IMR-90 (cell line): Measurements from ENCODE around the gene CEBPA.

Source experiments
- BHLHE40 ChIP-seq: fragments of 150-350 bp; IDR thresholded peaks from 2 replicates; pipeline ENCODE4 v1.6.1; 2016; ENCODE audit warnings: mild to moderate bottlenecking, low read depth, low read length
- CEBPB ChIP-seq: IDR thresholded peaks from 2 replicates; pipeline ENCODE4 v1.6.1; 2012; ENCODE audit warnings: low read depth, low read length, improper control_type of control experiment
- CHD1 ChIP-seq: IDR thresholded peaks from 2 replicates; pipeline ENCODE4 v1.6.1; 2012; ENCODE audit warnings: low read depth, low read length, improper control_type of control experiment
- FOS ChIP-seq: fragments of 150-350 bp; IDR thresholded peaks from 2 replicates; pipeline ENCODE4 v1.6.1; 2016; ENCODE audit warnings: low read depth, low read length
- MAFK ChIP-seq: IDR thresholded peaks from 2 replicates; pipeline ENCODE4 v1.6.1; 2012; ENCODE audit warnings: low read depth, low read length, improper control_type of control experiment
- MAZ ChIP-seq: IDR thresholded peaks from 2 replicates; pipeline ENCODE4 v1.6.1; 2012; ENCODE audit warnings: low read depth, mild to moderate bottlenecking, low read length, improper control_type of control experiment, moderate library complexity, borderline replicate concordance
- MXI1 ChIP-seq: IDR thresholded peaks from 2 replicates; pipeline ENCODE4 v1.6.1; 2012; ENCODE audit warnings: low read depth, mild to moderate bottlenecking, low read length, moderate library complexity, borderline replicate concordance
- NFE2L2 ChIP-seq: fragments of 150-350 bp; IDR thresholded peaks from 2 replicates; pipeline ENCODE4 v1.6.1; 2016; ENCODE audit warnings: low read depth, mild to moderate bottlenecking, low read length
- POLR2A ChIP-seq: IDR thresholded peaks from 2 replicates; pipeline ENCODE4 v1.6.1; 2012; ENCODE audit warnings: mild to moderate bottlenecking, low read depth, low read length
- RAD21 ChIP-seq: IDR thresholded peaks from 2 replicates; pipeline ENCODE4 v1.6.1; 2012; ENCODE audit warnings: low read length, improper control_type of control experiment
- RFX5 ChIP-seq: IDR thresholded peaks from 2 replicates; pipeline ENCODE4 v1.8.0; 2012; ENCODE audit warnings: low read depth, mild to moderate bottlenecking, low read length, moderate library complexity
- USF2 ChIP-seq: fragments of 150-350 bp; IDR thresholded peaks from 2 replicates; pipeline ENCODE4 v1.6.1; 2017; ENCODE audit warnings: mild to moderate bottlenecking, antibody characterized with exemption, low read length, low read depth
- TF ChIP-seq, protein P1 (sequence below): conservative IDR thresholded peaks from 2 replicates; pipeline ENCODE4 v1.5.1; 2012; ENCODE audit warnings: mild to moderate bottlenecking, low read depth, low read length, improper control_type of control experiment
- TF ChIP-seq, protein P2 (sequence below): fragments of 150-350 bp; IDR thresholded peaks from 2 replicates; pipeline ENCODE4 v1.6.1; 2016; ENCODE audit warnings: low read depth, mild to moderate bottlenecking, low read length, moderate library complexity, borderline replicate concordance

DNA sequence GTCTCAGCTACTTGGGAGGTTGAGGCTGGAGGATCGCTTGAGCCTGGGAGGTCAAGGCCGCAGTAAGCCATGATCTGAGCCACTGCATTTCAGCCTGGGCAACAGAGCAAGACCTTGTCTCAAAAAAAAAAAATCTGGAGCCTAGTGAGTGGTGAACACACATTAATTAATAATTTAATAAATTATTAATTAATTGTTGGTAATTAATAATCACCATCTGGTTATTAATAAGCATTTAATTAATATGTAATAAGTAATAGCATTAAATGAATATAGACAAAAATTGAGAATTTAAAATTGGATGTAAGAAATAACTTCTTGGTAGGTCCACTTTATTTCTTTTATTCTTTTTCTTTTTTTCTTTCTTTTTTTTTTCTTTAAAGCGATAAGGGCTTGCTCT, 31.9 kb upstream of the CEBPA start:
- TF ChIP-seq RAD21 (no peak), POLR2A (no peak), RFX5 (no peak), MAZ (no peak), BHLHE40 (no peak), MXI1 (no peak), CHD1 (no peak), USF2 (no peak), FOS (no peak), MAFK (no peak), CEBPB (no peak), NFE2L2 (no peak)
- TF ChIP-seq, protein P1, sequence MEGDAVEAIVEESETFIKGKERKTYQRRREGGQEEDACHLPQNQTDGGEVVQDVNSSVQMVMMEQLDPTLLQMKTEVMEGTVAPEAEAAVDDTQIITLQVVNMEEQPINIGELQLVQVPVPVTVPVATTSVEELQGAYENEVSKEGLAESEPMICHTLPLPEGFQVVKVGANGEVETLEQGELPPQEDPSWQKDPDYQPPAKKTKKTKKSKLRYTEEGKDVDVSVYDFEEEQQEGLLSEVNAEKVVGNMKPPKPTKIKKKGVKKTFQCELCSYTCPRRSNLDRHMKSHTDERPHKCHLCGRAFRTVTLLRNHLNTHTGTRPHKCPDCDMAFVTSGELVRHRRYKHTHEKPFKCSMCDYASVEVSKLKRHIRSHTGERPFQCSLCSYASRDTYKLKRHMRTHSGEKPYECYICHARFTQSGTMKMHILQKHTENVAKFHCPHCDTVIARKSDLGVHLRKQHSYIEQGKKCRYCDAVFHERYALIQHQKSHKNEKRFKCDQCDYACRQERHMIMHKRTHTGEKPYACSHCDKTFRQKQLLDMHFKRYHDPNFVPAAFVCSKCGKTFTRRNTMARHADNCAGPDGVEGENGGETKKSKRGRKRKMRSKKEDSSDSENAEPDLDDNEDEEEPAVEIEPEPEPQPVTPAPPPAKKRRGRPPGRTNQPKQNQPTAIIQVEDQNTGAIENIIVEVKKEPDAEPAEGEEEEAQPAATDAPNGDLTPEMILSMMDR, result no peak
- TF ChIP-seq, protein P2, sequence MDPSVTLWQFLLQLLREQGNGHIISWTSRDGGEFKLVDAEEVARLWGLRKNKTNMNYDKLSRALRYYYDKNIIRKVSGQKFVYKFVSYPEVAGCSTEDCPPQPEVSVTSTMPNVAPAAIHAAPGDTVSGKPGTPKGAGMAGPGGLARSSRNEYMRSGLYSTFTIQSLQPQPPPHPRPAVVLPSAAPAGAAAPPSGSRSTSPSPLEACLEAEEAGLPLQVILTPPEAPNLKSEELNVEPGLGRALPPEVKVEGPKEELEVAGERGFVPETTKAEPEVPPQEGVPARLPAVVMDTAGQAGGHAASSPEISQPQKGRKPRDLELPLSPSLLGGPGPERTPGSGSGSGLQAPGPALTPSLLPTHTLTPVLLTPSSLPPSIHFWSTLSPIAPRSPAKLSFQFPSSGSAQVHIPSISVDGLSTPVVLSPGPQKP, result no peak
